HCT116 (cell line): ENCODE data around the gene RWDD4.

ENCODE experiments used
- ELF1 ChIP-seq: IDR thresholded peaks from 2 replicates; pipeline ENCODE4 v1.6.1; 2012; ENCODE audit warnings: low read depth, borderline replicate concordance
- POLR2AphosphoS5 ChIP-seq: IDR thresholded peaks from 2 replicates; pipeline ENCODE4 v1.6.1; 2011; ENCODE audit warnings: mild to moderate bottlenecking, low read depth, low read length, moderate library complexity
- ZNF274 ChIP-seq: fragments of 200-500 bp; sonication (Bioruptor generic); IDR thresholded peaks from 2 replicates; pipeline ENCODE4 v1.6.1; 2014; ENCODE audit warnings: mild to moderate bottlenecking, low read depth, low read length, inconsistent platforms

DNA sequence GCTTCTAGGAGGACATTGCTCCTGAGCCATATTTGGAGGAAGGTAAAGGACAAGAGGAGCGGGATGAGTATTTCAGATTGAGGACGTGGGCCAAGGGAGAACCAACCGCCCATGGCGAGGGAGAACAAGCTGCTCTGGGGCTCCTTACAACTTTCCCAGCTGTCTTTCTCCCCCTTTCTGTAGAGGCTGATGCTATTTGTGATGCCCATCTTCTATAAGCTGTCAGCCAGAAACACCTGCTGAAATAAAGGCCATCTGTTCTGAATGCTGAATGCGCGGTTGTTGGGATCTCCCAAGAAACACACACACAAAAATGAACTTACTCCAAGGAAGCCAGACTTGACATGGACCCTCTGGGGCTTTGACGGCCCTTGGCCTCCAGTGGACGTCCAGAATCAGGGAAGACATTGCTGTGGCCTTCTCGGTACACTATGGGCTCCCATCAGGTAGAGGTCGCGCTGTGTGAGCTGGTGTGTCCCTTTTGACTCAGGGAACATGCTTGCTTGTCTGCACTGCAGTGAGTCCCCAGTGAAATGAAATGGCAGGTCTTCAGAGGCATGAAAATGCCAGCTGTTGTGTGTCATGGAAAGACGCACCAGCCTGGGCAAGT is 30.9 kb downstream of the RWDD4 start:
- TF ChIP-seq ELF1 (no peak), ZNF274 (no peak), POLR2AphosphoS5 (no peak)
